Brain microvascular endothelial cell (primary cell): ENCODE data around the gene CASQ1.

Source experiments
- DNase-seq: peaks from one replicate; pipeline ENCODE4 v3.0.0-alpha.2; 2020
- H3K27ac ChIP-seq: fragments of 250-450 bp; sonication (Bioruptor Pico); 2 replicates; pipeline ENCODE4 v1.5.1; 2020; ENCODE audit warnings: mild to moderate bottlenecking, moderate library complexity
- H3K27me3 ChIP-seq: fragments of 250-450 bp; sonication (Bioruptor Pico); replicated peaks from 2 replicates; pipeline ENCODE4 v1.5.1; 2020; ENCODE audit warnings: mild to moderate bottlenecking
- H3K36me3 ChIP-seq: fragments of 250-450 bp; sonication (Bioruptor Pico); replicated peaks from 2 replicates; pipeline ENCODE4 v1.5.1; 2020; ENCODE audit warnings: mild to moderate bottlenecking
- H3K4me3 ChIP-seq: 2 replicates; pipeline ENCODE4 v1.5.1; 2011; ENCODE audit warnings: low read depth, mild to moderate bottlenecking, control low read depth, low read length, moderate library complexity
- in situ Hi-C: cut with HindIII; loops from 2 replicates; pipeline ENCODE4 v1.10.0; 2017; ENCODE audit warnings: low sequenced_read_pairs, low pct_ligation_motif_present
- TF ChIP-seq, protein P1 (sequence below): IDR thresholded peaks from 2 replicates; pipeline ENCODE4 v1.5.1; 2011; ENCODE audit warnings: low read depth, mild to moderate bottlenecking, moderate library complexity, low read length, control low read depth, inconsistent platforms; ENCODE audit errors: missing control alignments

Gene CASQ1

DNA sequence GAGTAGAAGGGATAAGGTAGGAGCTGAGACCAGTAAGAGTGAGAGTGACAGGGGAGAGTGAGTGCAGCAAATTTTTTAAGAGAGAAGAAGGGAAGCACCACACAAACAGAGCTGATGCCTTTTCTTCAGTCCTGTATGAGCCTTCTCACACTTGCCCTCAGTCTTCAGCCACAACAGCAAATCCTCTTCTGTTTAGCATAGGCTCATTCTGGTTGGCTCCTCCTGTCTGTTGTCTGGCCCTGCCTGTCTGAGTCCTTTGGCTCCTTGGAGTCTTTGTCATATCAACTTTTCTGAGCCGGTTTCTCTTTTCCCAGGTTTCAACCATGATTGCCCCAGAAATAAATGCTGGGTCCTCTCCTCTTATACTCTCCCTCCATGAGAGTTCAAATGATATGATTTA lies 12.7 kb upstream of the CASQ1 start:
- H3K4me3 ChIP-seq, result no peak overlapping the region
- DNase-seq, result no peak
- H3K36me3 ChIP-seq, result no peaks in the 10 kb centered on the region
- TF ChIP-seq, protein P1, sequence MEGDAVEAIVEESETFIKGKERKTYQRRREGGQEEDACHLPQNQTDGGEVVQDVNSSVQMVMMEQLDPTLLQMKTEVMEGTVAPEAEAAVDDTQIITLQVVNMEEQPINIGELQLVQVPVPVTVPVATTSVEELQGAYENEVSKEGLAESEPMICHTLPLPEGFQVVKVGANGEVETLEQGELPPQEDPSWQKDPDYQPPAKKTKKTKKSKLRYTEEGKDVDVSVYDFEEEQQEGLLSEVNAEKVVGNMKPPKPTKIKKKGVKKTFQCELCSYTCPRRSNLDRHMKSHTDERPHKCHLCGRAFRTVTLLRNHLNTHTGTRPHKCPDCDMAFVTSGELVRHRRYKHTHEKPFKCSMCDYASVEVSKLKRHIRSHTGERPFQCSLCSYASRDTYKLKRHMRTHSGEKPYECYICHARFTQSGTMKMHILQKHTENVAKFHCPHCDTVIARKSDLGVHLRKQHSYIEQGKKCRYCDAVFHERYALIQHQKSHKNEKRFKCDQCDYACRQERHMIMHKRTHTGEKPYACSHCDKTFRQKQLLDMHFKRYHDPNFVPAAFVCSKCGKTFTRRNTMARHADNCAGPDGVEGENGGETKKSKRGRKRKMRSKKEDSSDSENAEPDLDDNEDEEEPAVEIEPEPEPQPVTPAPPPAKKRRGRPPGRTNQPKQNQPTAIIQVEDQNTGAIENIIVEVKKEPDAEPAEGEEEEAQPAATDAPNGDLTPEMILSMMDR, result no peak
- H3K27ac ChIP-seq, result no peak overlapping the region
- in situ Hi-C loops, result no loop called here
- no peaks in the 10 kb centered on the region for H3K27me3 ChIP-seq

DNA sequence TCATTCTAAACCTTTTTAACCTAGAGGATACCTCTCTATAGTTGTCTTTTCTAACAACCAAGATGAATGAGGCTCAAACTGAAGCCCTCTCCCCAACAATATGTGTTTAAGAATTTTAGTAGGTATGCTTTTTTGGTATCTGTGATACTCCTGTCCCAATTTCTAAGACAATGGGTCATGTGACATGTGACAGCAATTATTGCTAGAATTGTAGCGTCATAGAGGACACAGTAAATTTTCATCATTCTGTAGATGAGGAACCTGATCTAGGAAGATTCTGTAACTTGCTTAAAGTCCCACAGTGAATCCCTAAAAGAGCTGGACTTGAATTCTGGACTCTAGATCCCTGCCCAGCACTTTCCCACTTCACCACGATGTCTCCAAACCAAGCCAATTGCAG lies 11.6 kb upstream of the CASQ1 start:
- Histone ChIP-seq H3K27me3 (no peaks in the 10 kb centered on the region), H3K27ac (no peak overlapping the region), H3K4me3 (no peak overlapping the region), H3K36me3 (no peaks in the 10 kb centered on the region)
- in situ Hi-C loops, result no loop called here
- no peak for DNase-seq
- TF ChIP-seq, protein P1, result no peak

DNA sequence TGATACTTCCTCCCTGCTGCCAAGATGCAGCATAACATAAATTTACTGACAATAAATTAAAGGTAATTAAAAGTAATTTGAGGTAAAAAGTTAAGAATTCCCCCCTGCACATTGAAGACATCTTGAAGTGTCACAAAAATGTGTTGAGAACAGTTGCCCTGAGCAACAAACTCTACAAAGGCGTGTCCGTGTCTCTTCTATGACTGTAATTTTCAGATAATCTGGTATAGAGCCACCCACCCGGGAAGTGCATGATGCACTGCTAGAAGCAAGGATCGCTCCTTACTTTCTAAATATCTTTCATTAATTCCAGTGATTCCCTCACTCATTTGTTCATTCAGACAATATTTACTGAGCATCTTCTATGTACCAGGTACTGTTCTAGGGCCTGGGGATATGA lies 11.0 kb upstream of the CASQ1 start:
- no peak for DNase-seq
- H3K36me3 ChIP-seq, result no peaks in the 10 kb centered on the region
- TF ChIP-seq, protein P1, result no peak
- in situ Hi-C loops, result no loop called here
- H3K27me3 ChIP-seq, result no peaks in the 10 kb centered on the region
- H3K4me3 ChIP-seq, result no peak overlapping the region
- no peak overlapping the region for H3K27ac ChIP-seq

DNA sequence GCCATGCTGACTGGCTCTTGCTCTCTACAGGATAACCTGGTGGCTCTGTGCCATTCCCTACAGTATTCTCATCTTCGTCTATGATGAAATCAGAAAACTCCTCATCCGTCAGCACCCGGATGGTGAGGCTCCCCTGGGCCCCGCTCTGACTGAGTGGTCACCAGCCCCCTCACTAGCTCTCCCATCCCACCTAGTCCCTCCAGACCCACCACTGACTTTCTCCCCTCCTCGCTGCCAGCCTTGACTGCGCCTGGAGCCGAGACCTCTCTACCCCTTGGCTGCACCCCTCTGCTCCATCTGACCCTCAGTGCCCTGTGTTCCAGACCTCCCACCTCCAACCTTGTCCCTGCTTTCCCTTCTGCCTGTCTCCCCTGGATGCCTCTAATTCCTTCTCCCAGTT lies 4.1 kb upstream of the CASQ1 start:
- H3K27me3 ChIP-seq, result no peaks in the 10 kb centered on the region
- H3K36me3 ChIP-seq, result no peaks in the 10 kb centered on the region
- H3K27ac ChIP-seq, result no peak overlapping the region
- TF ChIP-seq, protein P1, result no peak
- H3K4me3 ChIP-seq, result no peak overlapping the region
- in situ Hi-C loops, result no loop called here
- no peak for DNase-seq

DNA sequence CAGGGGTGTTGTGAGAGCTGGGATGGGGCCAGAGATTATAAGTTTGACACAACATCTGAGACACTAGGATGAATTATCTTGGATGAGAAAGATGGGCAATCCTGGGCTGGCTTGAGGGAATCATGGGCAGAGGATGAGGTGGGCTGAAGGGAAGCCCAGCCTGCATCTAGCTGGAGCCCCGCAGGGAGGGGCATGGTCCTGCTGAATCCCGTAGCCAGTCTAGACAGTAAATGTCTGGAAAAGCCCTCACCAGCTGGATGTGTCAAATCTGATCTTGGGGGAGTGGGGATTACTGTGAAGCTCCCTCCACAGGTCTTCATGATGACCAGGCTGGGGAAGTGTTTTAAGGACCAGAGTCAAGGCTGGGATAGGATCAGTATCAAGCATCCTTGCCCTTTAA lies 3.6 kb upstream of the CASQ1 start:
- DNase-seq, result no peak
- Histone ChIP-seq H3K27me3 (no peaks in the 10 kb centered on the region), H3K36me3 (no peaks in the 10 kb centered on the region)

DNA sequence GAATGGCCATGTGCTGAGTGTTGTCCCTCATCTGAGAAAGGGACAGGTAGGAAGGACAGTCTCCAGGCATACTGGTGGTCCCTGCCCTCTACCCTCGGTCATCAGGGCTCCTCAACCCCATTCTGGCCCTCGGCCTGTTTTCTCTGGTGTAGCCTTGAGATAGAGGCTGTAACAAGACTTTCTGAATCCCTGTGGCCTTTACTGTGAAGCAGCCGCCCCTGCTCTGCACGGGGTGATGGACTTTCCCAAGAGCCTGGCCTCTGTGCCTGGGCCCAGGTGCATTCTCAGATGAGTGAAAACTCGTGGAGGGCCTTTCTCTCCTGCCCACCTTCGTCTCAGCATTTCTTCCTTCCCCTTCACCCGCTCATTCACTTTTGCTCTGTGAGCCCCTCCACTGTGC lies 3.0 kb upstream of the CASQ1 start:
- in situ Hi-C loops, result no loop called here
- no peak overlapping the region for H3K27ac ChIP-seq
- TF ChIP-seq, protein P1, result no peak
- no peak for DNase-seq
- no peak overlapping the region for H3K4me3 ChIP-seq
- H3K27me3 ChIP-seq, result no peaks in the 10 kb centered on the region
- H3K36me3 ChIP-seq, result no peaks in the 10 kb centered on the region

More for the DNA sequence above, 3.6 kb upstream of the CASQ1 start:
- Histone ChIP-seq H3K27ac (no peak overlapping the region), H3K4me3 (no peak overlapping the region)
- TF ChIP-seq, protein P1, result no peak
- in situ Hi-C loops, result no loop called here
